HepG2 (cell line): ENCODE measurements around the gene UBE2E1. TPM values are rescaled to one million over a fixed set of nuclear protein-coding genes. Genes with fewer than 3 reads are reported as not detected.

Source experiments
- ATAD3A ChIP-seq: sonication (generic); formaldehyde crosslinking; IDR thresholded peaks from 2 replicates; pipeline ENCODE4 v1.4.0; 2020; ENCODE audit warnings: missing genetic modification reagents
- EEA1 ChIP-seq: sonication (generic); formaldehyde crosslinking; IDR thresholded peaks from 2 replicates; pipeline ENCODE4 v1.5.1; 2020; ENCODE audit warnings: mild to moderate bottlenecking, missing genetic modification reagents, borderline replicate concordance
- KLF13 ChIP-seq: sonication (generic); formaldehyde crosslinking; IDR thresholded peaks from 2 replicates; pipeline ENCODE4 v1.4.0; 2020; ENCODE audit warnings: mild to moderate bottlenecking, missing genetic modification reagents
- SIX4 ChIP-seq: sonication (generic); formaldehyde crosslinking; IDR thresholded peaks from 2 replicates; pipeline ENCODE4 v1.4.0; 2020; ENCODE audit warnings: missing genetic modification reagents
- SP140L ChIP-seq: sonication (generic); formaldehyde crosslinking; IDR thresholded peaks from 2 replicates; pipeline ENCODE4 v1.4.0; 2020; ENCODE audit warnings: missing genetic modification reagents, borderline replicate concordance
- SRY ChIP-seq: sonication (generic); formaldehyde crosslinking; IDR thresholded peaks from 2 replicates; pipeline ENCODE4 v1.8.0; 2022; ENCODE audit warnings: mild to moderate bottlenecking, missing genetic modification reagents
- ZFP1 ChIP-seq: IDR thresholded peaks from 2 replicates; pipeline ENCODE4 v1.6.1; 2016
- ZNF264 ChIP-seq: sonication (generic); formaldehyde crosslinking; IDR thresholded peaks from 2 replicates; pipeline ENCODE4 v1.4.0; 2020; ENCODE audit warnings: missing genetic modification reagents
- ZNF510 ChIP-seq: sonication (generic); formaldehyde crosslinking; IDR thresholded peaks from 2 replicates; pipeline ENCODE4 v1.4.0; 2020; ENCODE audit warnings: low read depth, mild to moderate bottlenecking, missing genetic modification reagents
- ZNF678 ChIP-seq: sonication (generic); formaldehyde crosslinking; IDR thresholded peaks from 2 replicates; pipeline ENCODE4 v1.4.0; 2020; ENCODE audit warnings: mild to moderate bottlenecking, missing genetic modification reagents
- polyA plus RNA-seq, 8 experiments: library from polyadenylated mRNA; depleted of rRNA in 3 of 8; stranded (reverse) in 7 of 8; unstranded in 1 of 8; fragments of >200 nt; fragmentation: Illumina TruSeq in 4 of 8; extraction: Trizol in 4 of 8; gene quantifications; 2 replicates each; pipeline versions ENCODE4 v1.2.1 to v1.2.3, GENCODE V29; 2011 to 2016; ENCODE audit warnings: low read depth in 4 of 8, missing spikeins in 1 of 8, mixed read lengths in 1 of 8; ENCODE audit not compliant: insufficient read depth in 1 of 8
- total RNA-seq, 5 experiments: library from RNA; depleted of rRNA; stranded (reverse); fragments of >200 nt; fragmentation: Illumina TruSeq; extraction: Trizol; gene quantifications; 2 replicates each; pipeline ENCODE4 v1.2.3, GENCODE V29; 2016; ENCODE audit warnings: low read depth in 1 of 5
- TF ChIP-seq, protein P1 (sequence below): fragments of 450-650 bp; IDR thresholded peaks from 2 replicates; pipeline ENCODE4 v1.6.1; 2016
- TF ChIP-seq, protein P2 (sequence below): sonication (generic); formaldehyde crosslinking; IDR thresholded peaks from 2 replicates; pipeline ENCODE4 v1.4.0; 2020; ENCODE audit warnings: missing genetic modification reagents
- TF ChIP-seq, protein P3 (sequence below): IDR thresholded peaks from 2 replicates; pipeline ENCODE4 v1.6.1; 2016
- TF ChIP-seq, protein P4 (sequence below): sonication (generic); formaldehyde crosslinking; IDR thresholded peaks from 2 replicates; pipeline ENCODE4 v1.4.0; 2020; ENCODE audit warnings: missing genetic modification reagents, borderline replicate concordance
- TF ChIP-seq, protein P5 (sequence below): IDR thresholded peaks from 2 replicates; pipeline ENCODE4 v1.6.1; 2016; ENCODE audit warnings: mild to moderate bottlenecking, missing biosample characterization, missing genetic modification reagents
- TF ChIP-seq, protein P6 (sequence below): sonication (generic); formaldehyde crosslinking; IDR thresholded peaks from 2 replicates; pipeline ENCODE4 v1.4.0; 2020; ENCODE audit warnings: missing genetic modification reagents

UBE2E1 gene
- total and polyA plus RNA-seq, 2 of the 13 experiments (the other 11 are each of a cell fraction or from before 2014, with no cell fraction given): 55.4 to 61.8 TPM

DNA sequence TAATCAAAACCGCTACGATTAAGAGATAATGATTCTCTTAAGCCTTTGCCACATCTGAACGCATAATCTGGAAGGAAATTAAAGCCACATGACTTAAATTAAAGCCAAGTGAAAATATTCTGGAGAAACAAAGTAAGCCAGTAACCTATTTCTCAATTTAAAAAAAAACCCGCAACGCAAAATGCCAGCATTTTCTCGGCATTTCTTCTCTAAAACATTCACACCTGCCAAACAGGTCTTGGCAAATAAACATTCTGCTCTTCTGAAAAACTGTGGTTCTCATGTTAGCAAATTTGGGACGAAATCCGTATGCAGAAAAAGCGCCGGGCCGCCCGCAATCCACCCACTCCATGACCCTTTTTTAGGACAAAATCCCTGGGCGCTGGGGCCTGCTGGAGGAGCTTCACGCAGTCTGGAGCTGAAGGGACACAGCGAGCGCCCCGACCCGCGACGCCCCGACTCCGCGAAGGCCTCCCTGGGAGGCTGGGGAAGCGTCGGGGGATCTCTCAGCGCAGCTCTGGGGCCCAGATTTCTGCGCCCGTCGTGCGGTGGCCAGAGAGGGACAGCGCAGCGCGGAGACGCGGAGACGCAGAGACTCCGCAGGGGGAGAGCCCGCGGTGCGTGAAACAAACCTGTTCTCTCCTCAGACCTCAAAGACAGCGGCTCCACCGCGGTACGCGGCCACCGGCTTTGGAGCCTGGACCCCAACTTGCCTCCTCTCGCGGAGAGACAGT is 110.6 kb downstream of the UBE2E1 start (continued):
- TF ChIP-seq, protein P1, sequence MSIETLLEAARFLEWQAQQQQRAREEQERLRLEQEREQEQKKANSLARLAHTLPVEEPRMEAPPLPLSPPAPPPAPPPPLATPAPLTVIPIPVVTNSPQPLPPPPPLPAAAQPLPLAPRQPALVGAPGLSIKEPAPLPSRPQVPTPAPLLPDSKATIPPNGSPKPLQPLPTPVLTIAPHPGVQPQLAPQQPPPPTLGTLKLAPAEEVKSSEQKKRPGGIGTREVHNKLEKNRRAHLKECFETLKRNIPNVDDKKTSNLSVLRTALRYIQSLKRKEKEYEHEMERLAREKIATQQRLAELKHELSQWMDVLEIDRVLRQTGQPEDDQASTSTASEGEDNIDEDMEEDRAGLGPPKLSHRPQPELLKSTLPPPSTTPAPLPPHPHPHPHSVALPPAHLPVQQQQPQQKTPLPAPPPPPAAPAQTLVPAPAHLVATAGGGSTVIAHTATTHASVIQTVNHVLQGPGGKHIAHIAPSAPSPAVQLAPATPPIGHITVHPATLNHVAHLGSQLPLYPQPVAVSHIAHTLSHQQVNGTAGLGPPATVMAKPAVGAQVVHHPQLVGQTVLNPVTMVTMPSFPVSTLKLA: no peak
- TF ChIP-seq, protein P2, sequence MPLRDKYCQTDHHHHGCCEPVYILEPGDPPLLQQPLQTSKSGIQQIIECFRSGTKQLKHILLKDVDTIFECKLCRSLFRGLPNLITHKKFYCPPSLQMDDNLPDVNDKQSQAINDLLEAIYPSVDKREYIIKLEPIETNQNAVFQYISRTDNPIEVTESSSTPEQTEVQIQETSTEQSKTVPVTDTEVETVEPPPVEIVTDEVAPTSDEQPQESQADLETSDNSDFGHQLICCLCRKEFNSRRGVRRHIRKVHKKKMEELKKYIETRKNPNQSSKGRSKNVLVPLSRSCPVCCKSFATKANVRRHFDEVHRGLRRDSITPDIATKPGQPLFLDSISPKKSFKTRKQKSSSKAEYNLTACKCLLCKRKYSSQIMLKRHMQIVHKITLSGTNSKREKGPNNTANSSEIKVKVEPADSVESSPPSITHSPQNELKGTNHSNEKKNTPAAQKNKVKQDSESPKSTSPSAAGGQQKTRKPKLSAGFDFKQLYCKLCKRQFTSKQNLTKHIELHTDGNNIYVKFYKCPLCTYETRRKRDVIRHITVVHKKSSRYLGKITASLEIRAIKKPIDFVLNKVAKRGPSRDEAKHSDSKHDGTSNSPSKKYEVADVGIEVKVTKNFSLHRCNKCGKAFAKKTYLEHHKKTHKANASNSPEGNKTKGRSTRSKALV (CRISPR knock-in tag): 0 out of 2 replicates have a peak, but pooled peaks have one; percentile 65
- TF ChIP-seq ZNF678 (CRISPR knock-in tag): 0 out of 2 replicates have a peak, but pooled peaks have one; percentile 9
- no peak for TF ChIP-seq SP140L (CRISPR knock-in tag)
- TF ChIP-seq ZFP1 (CRISPR knock-in tag): no peak
- no peak for TF ChIP-seq EEA1 (CRISPR knock-in tag)
- TF ChIP-seq, protein P3, sequence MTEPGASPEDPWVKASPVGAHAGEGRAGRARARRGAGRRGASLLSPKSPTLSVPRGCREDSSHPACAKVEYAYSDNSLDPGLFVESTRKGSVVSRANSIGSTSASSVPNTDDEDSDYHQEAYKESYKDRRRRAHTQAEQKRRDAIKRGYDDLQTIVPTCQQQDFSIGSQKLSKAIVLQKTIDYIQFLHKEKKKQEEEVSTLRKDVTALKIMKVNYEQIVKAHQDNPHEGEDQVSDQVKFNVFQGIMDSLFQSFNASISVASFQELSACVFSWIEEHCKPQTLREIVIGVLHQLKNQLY (CRISPR knock-in tag): no peak
- no peak for TF ChIP-seq KLF13
- TF ChIP-seq, protein P4, sequence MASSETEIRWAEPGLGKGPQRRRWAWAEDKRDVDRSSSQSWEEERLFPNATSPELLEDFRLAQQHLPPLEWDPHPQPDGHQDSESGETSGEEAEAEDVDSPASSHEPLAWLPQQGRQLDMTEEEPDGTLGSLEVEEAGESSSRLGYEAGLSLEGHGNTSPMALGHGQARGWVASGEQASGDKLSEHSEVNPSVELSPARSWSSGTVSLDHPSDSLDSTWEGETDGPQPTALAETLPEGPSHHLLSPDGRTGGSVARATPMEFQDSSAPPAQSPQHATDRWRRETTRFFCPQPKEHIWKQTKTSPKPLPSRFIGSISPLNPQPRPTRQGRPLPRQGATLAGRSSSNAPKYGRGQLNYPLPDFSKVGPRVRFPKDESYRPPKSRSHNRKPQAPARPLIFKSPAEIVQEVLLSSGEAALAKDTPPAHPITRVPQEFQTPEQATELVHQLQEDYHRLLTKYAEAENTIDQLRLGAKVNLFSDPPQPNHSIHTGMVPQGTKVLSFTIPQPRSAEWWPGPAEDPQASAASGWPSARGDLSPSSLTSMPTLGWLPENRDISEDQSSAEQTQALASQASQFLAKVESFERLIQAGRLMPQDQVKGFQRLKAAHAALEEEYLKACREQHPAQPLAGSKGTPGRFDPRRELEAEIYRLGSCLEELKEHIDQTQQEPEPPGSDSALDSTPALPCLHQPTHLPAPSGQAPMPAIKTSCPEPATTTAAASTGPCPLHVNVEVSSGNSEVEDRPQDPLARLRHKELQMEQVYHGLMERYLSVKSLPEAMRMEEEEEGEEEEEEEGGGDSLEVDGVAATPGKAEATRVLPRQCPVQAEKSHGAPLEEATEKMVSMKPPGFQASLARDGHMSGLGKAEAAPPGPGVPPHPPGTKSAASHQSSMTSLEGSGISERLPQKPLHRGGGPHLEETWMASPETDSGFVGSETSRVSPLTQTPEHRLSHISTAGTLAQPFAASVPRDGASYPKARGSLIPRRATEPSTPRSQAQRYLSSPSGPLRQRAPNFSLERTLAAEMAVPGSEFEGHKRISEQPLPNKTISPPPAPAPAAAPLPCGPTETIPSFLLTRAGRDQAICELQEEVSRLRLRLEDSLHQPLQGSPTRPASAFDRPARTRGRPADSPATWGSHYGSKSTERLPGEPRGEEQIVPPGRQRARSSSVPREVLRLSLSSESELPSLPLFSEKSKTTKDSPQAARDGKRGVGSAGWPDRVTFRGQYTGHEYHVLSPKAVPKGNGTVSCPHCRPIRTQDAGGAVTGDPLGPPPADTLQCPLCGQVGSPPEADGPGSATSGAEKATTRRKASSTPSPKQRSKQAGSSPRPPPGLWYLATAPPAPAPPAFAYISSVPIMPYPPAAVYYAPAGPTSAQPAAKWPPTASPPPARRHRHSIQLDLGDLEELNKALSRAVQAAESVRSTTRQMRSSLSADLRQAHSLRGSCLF (CRISPR knock-in tag): no peak
- TF ChIP-seq SRY (CRISPR knock-in tag): no peak
- TF ChIP-seq ZNF510: no peak; the same call in 1 of the 2 replicates
- no peak for TF ChIP-seq ZNF264 (CRISPR knock-in tag)
- TF ChIP-seq, protein P5, sequence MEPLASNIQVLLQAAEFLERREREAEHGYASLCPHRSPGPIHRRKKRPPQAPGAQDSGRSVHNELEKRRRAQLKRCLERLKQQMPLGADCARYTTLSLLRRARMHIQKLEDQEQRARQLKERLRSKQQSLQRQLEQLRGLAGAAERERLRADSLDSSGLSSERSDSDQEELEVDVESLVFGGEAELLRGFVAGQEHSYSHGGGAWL (CRISPR knock-in tag): no peak
- no peak for TF ChIP-seq ATAD3A (CRISPR knock-in tag)
- no peak for TF ChIP-seq SIX4 (CRISPR knock-in tag)
- TF ChIP-seq, protein P6, sequence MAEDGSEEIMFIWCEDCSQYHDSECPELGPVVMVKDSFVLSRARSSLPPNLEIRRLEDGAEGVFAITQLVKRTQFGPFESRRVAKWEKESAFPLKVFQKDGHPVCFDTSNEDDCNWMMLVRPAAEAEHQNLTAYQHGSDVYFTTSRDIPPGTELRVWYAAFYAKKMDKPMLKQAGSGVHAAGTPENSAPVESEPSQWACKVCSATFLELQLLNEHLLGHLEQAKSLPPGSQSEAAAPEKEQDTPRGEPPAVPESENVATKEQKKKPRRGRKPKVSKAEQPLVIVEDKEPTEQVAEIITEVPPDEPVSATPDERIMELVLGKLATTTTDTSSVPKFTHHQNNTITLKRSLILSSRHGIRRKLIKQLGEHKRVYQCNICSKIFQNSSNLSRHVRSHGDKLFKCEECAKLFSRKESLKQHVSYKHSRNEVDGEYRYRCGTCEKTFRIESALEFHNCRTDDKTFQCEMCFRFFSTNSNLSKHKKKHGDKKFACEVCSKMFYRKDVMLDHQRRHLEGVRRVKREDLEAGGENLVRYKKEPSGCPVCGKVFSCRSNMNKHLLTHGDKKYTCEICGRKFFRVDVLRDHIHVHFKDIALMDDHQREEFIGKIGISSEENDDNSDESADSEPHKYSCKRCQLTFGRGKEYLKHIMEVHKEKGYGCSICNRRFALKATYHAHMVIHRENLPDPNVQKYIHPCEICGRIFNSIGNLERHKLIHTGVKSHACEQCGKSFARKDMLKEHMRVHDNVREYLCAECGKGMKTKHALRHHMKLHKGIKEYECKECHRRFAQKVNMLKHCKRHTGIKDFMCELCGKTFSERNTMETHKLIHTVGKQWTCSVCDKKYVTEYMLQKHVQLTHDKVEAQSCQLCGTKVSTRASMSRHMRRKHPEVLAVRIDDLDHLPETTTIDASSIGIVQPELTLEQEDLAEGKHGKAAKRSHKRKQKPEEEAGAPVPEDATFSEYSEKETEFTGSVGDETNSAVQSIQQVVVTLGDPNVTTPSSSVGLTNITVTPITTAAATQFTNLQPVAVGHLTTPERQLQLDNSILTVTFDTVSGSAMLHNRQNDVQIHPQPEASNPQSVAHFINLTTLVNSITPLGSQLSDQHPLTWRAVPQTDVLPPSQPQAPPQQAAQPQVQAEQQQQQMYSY (CRISPR knock-in tag): no peak
